Progenitor cell of endocrine pancreas (in vitro differentiated cells): ENCODE data around the gene CGNL1. TPM values are rescaled to one million over a fixed set of nuclear protein-coding genes. Genes with fewer than 3 reads are reported as not detected.

Experiments used
- DNase-seq: peaks from one replicate; pipeline ENCODE4 v3.0.0; 2021; ENCODE audit warnings: low spot score; ENCODE audit not compliant: unreplicated experiment
- H3K27ac Mint-ChIP-seq: 2 replicates; pipeline ENCODE4 v1.8.0; 2021; ENCODE audit warnings: mild to moderate bottlenecking, moderate library complexity, mixed read lengths
- H3K27me3 Mint-ChIP-seq: 2 replicates; pipeline ENCODE4 v1.8.0; 2021; ENCODE audit warnings: mixed read lengths
- H3K36me3 Mint-ChIP-seq: 2 replicates; pipeline ENCODE4 v1.8.0; 2022; ENCODE audit warnings: mixed read lengths; ENCODE audit not compliant: insufficient read depth
- H3K4me1 Mint-ChIP-seq: 2 replicates; pipeline ENCODE4 v1.8.0; 2021; ENCODE audit warnings: low read depth, mixed read lengths
- H3K4me3 Mint-ChIP-seq: 2 replicates; pipeline ENCODE4 v1.8.0; 2021; ENCODE audit warnings: low read depth, mild to moderate bottlenecking, moderate library complexity, mixed read lengths
- H3K9me3 Mint-ChIP-seq: 2 replicates; pipeline ENCODE4 v1.8.0; 2021; ENCODE audit warnings: low read depth, mixed read lengths
- total RNA-seq: library from RNA; stranded (reverse); gene quantifications from 2 replicates; pipeline ENCODE4 v1.2.1, GENCODE V29; 2021
- TF ChIP-seq, protein P1 (sequence below): fragments of 200-600 bp; sonication (generic); IDR thresholded peaks from one replicate; pipeline ENCODE4 v1.5.0; 2021; ENCODE audit warnings: antibody characterized with exemption, mild to moderate bottlenecking; ENCODE audit not compliant: unreplicated experiment

CGNL1 gene
- total RNA-seq, 1 donor from 2014 or later = 41.9 TPM

GRCh38 chr15:57591822-57592367, 215.6 kb downstream of the CGNL1 start, which contains the start of gene MYZAP:
TSS of gene MYZAP (plus strand) at chr15:57591904. CDS start at chr15:57592035, 131 bp downstream.
- Mint-ChIP-seq H3K4me1 (peaks cover 32% of the 10 kb centered on the region), H3K4me3 (peak within 1 kb of the TSS; percentile 76), H3K27ac (peak within 1 kb of the TSS; percentile 5), H3K36me3 (peaks cover 1% of the 10 kb centered on the region), H3K9me3 (no peaks in the 10 kb centered on the region), H3K27me3 (peaks cover 14% of the 10 kb centered on the region)
- DNase-seq = peak; percentile 55
- TF ChIP-seq, protein P1, sequence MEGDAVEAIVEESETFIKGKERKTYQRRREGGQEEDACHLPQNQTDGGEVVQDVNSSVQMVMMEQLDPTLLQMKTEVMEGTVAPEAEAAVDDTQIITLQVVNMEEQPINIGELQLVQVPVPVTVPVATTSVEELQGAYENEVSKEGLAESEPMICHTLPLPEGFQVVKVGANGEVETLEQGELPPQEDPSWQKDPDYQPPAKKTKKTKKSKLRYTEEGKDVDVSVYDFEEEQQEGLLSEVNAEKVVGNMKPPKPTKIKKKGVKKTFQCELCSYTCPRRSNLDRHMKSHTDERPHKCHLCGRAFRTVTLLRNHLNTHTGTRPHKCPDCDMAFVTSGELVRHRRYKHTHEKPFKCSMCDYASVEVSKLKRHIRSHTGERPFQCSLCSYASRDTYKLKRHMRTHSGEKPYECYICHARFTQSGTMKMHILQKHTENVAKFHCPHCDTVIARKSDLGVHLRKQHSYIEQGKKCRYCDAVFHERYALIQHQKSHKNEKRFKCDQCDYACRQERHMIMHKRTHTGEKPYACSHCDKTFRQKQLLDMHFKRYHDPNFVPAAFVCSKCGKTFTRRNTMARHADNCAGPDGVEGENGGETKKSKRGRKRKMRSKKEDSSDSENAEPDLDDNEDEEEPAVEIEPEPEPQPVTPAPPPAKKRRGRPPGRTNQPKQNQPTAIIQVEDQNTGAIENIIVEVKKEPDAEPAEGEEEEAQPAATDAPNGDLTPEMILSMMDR = no peak

DNA sequence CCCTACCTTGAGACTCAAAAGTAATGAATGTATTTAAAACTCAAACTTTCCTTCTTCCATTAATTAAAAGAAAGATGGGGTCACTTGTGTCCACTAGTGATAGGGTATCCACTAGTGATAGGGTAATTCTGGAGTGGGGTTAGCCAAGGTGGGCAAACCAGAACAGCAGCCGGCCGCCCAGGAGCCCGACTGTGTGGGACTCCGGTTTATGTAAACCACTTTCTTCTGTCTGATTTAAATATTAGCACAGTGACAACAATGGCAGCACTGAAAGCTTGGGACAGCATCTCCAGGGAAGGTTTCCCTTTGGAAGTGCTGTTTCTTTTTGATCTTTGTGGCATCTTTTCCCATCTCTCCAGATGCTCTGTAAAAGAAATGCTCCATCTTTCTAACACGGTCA, 216.1 kb downstream of the CGNL1 start:
- H3K4me1 Mint-ChIP-seq = peaks cover 34% of the 10 kb centered on the region

GRCh38 chr15:57592836-57593420, 216.6 kb downstream of the CGNL1 start:
- Mint-ChIP-seq H3K4me3 (peak overlapping the region; percentile 71), H3K36me3 (peaks cover 1% of the 10 kb centered on the region), H3K27me3 (peaks cover 9% of the 10 kb centered on the region), H3K27ac (no peak overlapping the region), H3K9me3 (no peaks in the 10 kb centered on the region), H3K4me1 (peaks cover 36% of the 10 kb centered on the region)
- no peak for DNase-seq
- TF ChIP-seq, protein P1 = no peak

More for the DNA sequence above, 216.1 kb downstream of the CGNL1 start:
- Mint-ChIP-seq H3K9me3 (no peaks in the 10 kb centered on the region), H3K27ac (peak overlapping the region; percentile 5), H3K4me3 (peak overlapping the region; percentile 71), H3K27me3 (peaks cover 13% of the 10 kb centered on the region), H3K36me3 (peaks cover 1% of the 10 kb centered on the region)
- TF ChIP-seq, protein P1 = no peak
- DNase-seq = no peak

DNA sequence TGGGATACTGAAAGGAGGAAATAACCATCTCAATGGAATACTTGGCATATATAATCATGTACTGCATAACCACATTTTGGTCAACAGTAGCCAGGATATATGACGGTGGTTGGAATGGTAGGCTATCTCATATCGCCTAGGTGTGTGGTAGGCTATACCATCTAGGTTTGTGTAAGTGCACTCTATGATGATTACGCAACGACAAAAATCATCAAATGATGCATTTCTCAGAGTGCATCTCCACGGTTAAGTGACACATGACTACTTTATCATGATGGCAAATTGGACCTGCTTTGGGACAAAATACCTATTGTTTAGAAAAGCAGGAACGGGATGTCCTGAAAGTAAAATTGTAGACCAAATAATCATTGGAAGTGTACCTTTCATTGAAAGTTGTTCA, 218.2 kb downstream of the CGNL1 start:
- Mint-ChIP-seq H3K4me1 (peaks cover 40% of the 10 kb centered on the region), H3K36me3 (peaks cover 1% of the 10 kb centered on the region), H3K27me3 (peaks cover 8% of the 10 kb centered on the region), H3K9me3 (no peaks in the 10 kb centered on the region), H3K27ac (no peak overlapping the region), H3K4me3 (no peak overlapping the region)
- TF ChIP-seq, protein P1 = no peak
- DNase-seq = no peak

DNA sequence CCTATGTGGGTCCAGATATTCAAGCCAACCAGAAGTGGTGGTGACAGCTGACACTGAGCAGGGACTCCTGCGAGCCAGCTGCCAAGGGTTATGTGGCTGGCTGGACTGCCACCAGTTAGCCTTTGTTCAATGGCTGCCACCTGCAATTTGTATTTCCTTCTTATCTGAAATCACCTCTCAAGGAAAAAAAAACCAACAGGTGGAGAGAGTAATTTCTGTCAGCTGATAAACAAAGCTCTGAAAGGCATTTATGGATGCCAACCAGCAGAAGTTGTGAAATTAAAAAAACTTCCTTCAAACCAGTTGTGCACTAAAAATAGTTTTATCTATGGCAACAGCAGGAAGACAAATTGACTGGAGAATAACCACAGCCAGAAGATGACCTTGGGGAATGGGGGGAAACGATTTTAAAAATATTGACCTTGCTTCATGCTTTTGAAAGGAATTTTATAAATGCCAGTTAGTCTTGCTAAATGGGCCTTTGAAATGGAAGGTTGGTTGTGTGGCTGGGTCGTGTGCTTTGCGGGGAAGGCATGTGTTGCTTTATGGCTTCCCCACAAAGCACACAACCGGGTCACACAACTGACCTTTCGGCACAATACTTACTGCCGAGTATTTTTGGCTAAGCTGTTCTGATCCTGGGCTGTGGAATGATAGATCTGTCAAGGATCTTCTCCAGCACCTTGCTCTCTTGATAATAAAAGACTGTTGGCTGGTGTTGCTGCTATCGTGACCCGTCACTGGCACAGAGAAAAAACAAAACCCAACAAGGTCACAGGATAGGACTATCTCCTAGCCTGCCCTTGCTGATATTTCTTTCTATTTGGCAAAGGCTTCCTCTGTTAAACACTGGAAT, 218.9 kb downstream of the CGNL1 start:
- no peak overlapping the region for H3K4me3 Mint-ChIP-seq
- peaks cover 1% of the 10 kb centered on the region for H3K36me3 Mint-ChIP-seq
- TF ChIP-seq, protein P1 = no peak
- no peak for DNase-seq
- H3K9me3 Mint-ChIP-seq = no peaks in the 10 kb centered on the region
- no peak overlapping the region for H3K27ac Mint-ChIP-seq
- H3K4me1 Mint-ChIP-seq = peaks cover 37% of the 10 kb centered on the region
- peaks cover under 1% of the 10 kb centered on the region for H3K27me3 Mint-ChIP-seq
